Hematopoietic multipotent progenitor cell treated with erythropoietin and hydrocortisone succinate and interleukin-3 and kit ligand, for 15 days (in vitro differentiated cells): Measurements from ENCODE around the gene CHRM5.

Experiments used
- DNase-seq: peaks from one replicate; pipeline ENCODE4 v3.0.0-alpha.2; 2015; ENCODE audit warnings: low spot score

CHRM5 gene

DNA sequence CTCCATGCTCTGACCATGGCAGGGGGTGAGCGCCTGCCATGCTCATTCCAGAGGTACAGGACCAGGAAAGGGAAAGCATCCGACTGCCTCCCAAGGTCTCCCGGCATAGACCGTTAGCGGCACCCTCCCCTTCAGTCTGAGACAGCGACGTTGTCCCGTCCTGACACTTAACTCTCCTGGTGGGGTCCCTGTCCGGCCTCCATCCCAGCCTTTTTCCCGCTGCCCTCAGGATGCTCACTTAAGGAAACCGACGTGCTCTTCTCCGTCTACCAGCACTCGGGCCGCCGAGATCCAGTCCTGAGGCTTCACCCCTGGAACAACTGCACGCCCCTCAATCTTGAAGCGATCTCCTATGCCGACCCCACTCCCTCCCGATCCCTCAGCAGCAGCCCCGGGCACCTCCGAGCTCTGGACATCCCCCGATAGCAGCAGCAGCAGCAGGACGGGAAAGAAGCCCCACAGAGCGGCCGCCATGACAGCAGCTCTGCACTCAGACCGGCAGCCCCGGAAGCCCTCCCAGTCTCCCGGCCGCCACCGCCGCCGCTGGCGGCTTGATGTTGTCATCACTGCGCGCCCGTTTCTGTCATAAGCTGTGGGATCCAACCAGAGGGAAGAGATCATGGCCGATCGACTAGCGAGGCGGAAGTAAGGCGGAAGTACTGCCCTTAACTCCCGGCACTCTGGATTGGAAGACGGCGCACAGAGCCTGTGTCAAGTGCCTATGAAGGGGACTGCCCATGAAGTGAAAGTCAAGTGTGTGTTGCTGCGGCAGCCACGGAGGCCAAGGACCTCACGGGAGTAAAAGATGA, 133.3 kb downstream of the CHRM5 start, which contains the start of the genes EMC7 and PGBD4:
EMC7 (minus strand) TSS at position 497 of the 809 bp plus-strand sequence; CDS start at position 474, 23 bp downstream.
PGBD4 (plus strand) TSS at position 718 of the 809 bp plus-strand sequence. CDS start 449 bp downstream, outside the sequence.
- DNase-seq = peak; percentile 98

GRCh38 chr15:34102175-34102925, 134.1 kb downstream of the CHRM5 start:
- no peak for DNase-seq

DNA sequence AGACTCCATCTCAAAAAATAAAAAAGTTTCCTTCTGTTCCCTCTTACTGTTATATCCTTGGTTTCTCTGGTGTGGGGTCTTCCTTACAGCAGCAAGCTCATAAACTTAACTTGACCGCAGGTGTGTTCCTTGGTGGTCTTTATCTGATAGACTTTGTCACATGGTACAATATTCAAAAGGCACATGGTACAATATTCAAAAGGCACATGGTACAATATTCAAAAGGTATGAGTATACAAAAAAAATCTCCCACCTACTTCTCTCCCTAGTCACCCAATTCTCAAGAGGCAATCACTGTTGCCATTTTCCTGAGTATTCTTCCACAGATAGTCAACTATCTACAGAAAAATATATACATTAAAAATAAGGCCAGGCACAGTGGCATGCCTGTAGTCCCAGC, 138.1 kb downstream of the CHRM5 start:
- DNase-seq = no peak

GRCh38 chr15:34107315-34107714, 139.0 kb downstream of the CHRM5 start:
- no peak for DNase-seq

DNA sequence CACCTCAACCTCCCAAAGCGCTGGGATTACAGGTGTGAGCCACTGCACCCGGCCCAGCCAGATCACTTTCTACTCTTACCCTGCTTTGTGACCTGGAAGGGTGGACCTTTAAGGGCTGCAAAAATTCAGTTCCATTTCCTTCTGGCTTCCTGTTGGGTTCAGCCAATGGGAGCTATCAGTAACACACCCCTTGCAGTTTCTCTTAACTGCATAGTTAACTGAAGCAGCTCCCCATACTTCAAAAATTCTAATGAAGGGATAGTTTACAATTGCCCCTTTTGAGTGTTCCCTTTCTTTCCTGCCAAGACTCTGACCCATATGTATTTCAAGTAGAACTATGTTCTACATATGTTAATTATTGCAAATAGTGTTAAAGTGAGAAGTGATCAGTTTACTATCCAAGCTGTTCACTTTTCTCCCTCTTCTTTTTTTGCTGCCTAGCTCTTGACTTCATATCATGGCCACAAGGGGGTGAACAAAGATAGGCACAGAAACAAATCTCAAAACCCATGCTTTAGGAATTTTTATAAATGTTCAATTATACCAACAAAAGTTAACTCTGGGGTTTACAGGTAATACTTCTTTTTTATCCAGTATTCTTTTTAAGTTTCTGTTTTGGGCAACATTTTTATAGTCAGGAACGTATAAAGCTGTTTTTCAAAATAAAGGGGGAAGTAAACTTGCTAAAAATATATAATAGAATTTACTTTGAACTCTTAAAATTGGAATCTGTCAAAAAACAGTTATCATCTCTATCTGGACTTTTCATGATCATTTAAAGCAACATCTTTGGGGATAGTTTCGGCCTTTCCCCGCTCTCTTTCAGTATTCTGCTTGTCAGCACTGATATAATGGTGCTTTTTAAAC, 141.7 kb downstream of the CHRM5 start:
- DNase-seq = peak; percentile 27

DNA sequence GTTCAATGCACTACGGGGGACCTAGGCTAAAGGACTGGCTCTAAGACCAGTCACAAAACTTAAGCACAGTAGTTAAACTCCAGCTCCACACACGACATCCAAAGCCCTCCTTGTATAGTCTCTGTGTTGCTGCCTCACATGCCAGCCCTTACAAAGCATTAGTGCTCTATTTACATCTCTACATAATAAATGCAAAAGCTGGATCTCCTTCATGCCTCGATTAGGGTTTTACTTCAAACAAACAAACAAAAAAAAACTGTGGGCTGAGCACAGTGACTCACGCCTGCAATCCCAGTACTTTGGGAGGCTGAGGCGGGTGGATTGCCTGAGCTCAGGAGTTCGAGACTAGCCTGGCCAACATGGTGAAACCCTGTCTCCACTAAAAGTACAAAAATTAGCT, 143.2 kb downstream of the CHRM5 start:
- no peak for DNase-seq

DNA sequence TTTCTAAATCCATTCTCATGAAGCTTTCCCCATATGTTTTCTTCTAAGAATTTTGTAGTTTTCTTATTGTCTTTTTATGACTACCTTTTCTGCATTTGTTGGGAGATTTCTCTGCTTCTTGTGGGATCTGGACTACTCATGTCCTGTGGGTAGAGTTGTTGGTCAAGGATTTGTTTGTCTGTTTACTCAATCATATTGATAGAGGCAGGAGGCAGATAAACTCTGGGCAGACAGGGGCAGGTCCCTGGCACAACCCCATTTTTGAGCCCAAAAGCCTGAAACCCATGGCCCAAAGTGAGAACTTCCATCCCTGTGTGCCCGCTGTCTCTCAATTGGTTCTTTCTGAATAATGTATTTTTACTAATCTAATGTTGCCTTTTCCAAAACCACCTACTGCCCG, 145.9 kb downstream of the CHRM5 start:
- no peak for DNase-seq

GRCh38 chr15:34114739-34115138, 146.4 kb downstream of the CHRM5 start:
- DNase-seq = no peak

DNA sequence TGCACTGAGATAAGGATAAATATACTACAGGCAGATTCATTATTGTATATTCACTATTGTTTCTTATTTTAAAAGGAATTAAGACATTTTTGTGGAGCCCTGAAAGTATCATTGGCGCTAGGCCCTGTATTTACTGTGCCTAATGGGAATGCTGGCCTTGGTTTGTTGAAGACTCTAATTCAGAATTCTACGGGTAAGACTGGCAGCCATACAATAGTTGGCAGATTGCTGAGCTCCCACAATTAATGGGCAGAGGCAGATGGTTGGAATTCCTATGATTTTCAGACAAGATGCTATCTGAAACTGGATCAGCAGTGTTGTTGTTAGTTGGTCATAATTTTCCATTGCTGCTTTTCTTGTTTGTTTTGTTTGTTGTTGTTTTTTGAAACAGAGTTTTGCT, 148.3 kb downstream of the CHRM5 start:
- no peak for DNase-seq
